K562 (cell line): ENCODE data around the gene FUT8. TPM values are rescaled to one million over a fixed set of nuclear protein-coding genes. Genes with fewer than 3 reads are reported as not detected.

Experiments
- ATAC-seq: fragments of 200-7000 bp; cut with Tn5 transposase; 3 replicates; pipeline ENCODE4 v1.9.1; 2020; ENCODE audit warnings: moderate library complexity
- BruUV-seq: library from RNA; stranded (reverse); fragments of 400-500 nt; replicated peaks from 2 replicates; lab custom pipeline; 2021; lab: Mats Ljungman, UMichigan
- CTCF ChIA-PET: fragments of 300-600 bp; formaldehyde crosslinking; extraction: SDS; loops from one replicate; lab custom pipeline; 2021; ENCODE audit warnings: low intra/inter-chr PET ratio; lab: Yijun Ruan, JAX
- POLR2A ChIA-PET: fragments of 300-600, 350-650 bp; sonication (Branson Sonifier 250); formaldehyde crosslinking; extraction: SDS; loops from one replicate; lab custom pipeline; 2021; ENCODE audit warnings: antibody characterized with exemption, inconsistent platforms; lab: Yijun Ruan, JAX
- DNase-seq, 4 experiments: peaks; one replicate each; pipeline versions ENCODE4 v3.0.0 to v3.0.0-alpha.2; 2011 to 2018; ENCODE audit warnings: low spot score in 3 of 4, mixed read lengths in 3 of 4; ENCODE audit errors: extremely low read depth in 1 of 4
- FAIRE-seq: peaks from 2 replicates; lab custom pipeline; 2011; peaks lifted over from hg19 to GRCh38; lab: Jason Lieb, UNC
- H2AFZ ChIP-seq: 2 replicates; pipeline ENCODE4 v1.6.0; 2011; ENCODE audit warnings: low read depth, low read length, control low read depth, inconsistent platforms
- H3K27ac ChIP-seq: fragments of 200-600 bp; 3 replicates; pipeline ENCODE4 v1.8.0; 2011; ENCODE audit warnings: low read depth, mild to moderate bottlenecking, control low read depth, inconsistent platforms, low read length, moderate library complexity, mixed read lengths; ENCODE audit errors: extremely low read depth
- H3K27me3 ChIP-seq, 2 experiments: fragments of 300-600 bp in 1 of 2; 2 replicates in 1 of 2; 3 replicates in 1 of 2; pipeline versions ENCODE4 v1.6.0 to v1.8.0; 2011; ENCODE audit warnings: inconsistent platforms in 2 of 2, low read length in 2 of 2, mild to moderate bottlenecking in 1 of 2, mixed read lengths in 1 of 2, moderate library complexity in 1 of 2; ENCODE audit not compliant: control insufficient read depth in 2 of 2, insufficient read depth in 2 of 2
- H3K36me3 ChIP-seq: fragments of 300-600 bp; 3 replicates; pipeline ENCODE4 v1.8.0; 2011; ENCODE audit warnings: mild to moderate bottlenecking, low read length, inconsistent platforms; ENCODE audit not compliant: control insufficient read depth, insufficient read depth
- H3K4me1 ChIP-seq, 2 experiments: fragments of 200-600 bp in 1 of 2; replicated peaks in 1 of 2; 2 replicates in 1 of 2; 3 replicates in 1 of 2; pipeline versions ENCODE4 v1.5.1 to v1.8.0; 2011; ENCODE audit warnings: inconsistent platforms in 2 of 2, low read length in 2 of 2, mild to moderate bottlenecking in 1 of 2, mixed read lengths in 1 of 2, moderate library complexity in 1 of 2; ENCODE audit not compliant: control insufficient read depth in 2 of 2, insufficient read depth in 2 of 2
- H3K4me2 ChIP-seq: 2 replicates; pipeline ENCODE4 v1.6.1; 2011; ENCODE audit warnings: low read length, control low read depth, inconsistent platforms, mixed read lengths; ENCODE audit not compliant: insufficient read depth
- H3K4me3 ChIP-seq: fragments of 200-600 bp; sonication (generic), shearing (Covaris generic); 2 replicates; pipeline ENCODE4 v1.5.1; 2016; ENCODE audit warnings: control low read depth, inconsistent platforms
- H3K79me2 ChIP-seq: fragments of 200-600 bp; 3 replicates; pipeline ENCODE4 v1.8.0; 2011; ENCODE audit warnings: low read length, inconsistent platforms; ENCODE audit not compliant: control insufficient read depth, insufficient read depth
- H3K9ac ChIP-seq, 2 experiments: 2 replicates each; pipeline versions ENCODE4 v1.6.0 to v1.6.1; 2011; ENCODE audit warnings: low read depth in 2 of 2, low read length in 2 of 2, control low read depth in 1 of 2, inconsistent platforms in 1 of 2, mild to moderate bottlenecking in 1 of 2, mixed read lengths in 1 of 2; ENCODE audit not compliant: insufficient read depth in 1 of 2
- H3K9me1 ChIP-seq: one replicate; pipeline ENCODE4 v1.6.0; 2011; ENCODE audit warnings: inconsistent platforms, mild to moderate bottlenecking, low read length, moderate library complexity; ENCODE audit not compliant: control insufficient read depth, insufficient read depth
- H3K9me3 ChIP-seq: replicated peaks from 2 replicates; pipeline ENCODE4 v1.5.1; 2011; ENCODE audit warnings: low read depth, low read length, inconsistent platforms; ENCODE audit not compliant: control insufficient read depth, insufficient read depth
- H4K20me1 ChIP-seq: replicated peaks from 2 replicates; pipeline ENCODE4 v1.6.1; 2011; ENCODE audit warnings: low read length, inconsistent platforms, mixed read lengths; ENCODE audit not compliant: control insufficient read depth, insufficient read depth
- CBFA2T2 ChIP-seq: fragments of 450-650 bp; conservative IDR thresholded peaks from 2 replicates; pipeline ENCODE4 v1.6.1; 2017; ENCODE audit warnings: mild to moderate bottlenecking
- CREB3 ChIP-seq: fragments of 450-650 bp; conservative IDR thresholded peaks from 2 replicates; pipeline ENCODE4 v1.6.1; 2016; ENCODE audit warnings: missing genetic modification characterization, low read depth, mild to moderate bottlenecking, missing compliant biosample characterization, moderate library complexity
- ETV5 ChIP-seq: sonication (generic); formaldehyde crosslinking; IDR thresholded peaks from 2 replicates; pipeline ENCODE4 v1.4.0; 2020; ENCODE audit warnings: low read depth, mild to moderate bottlenecking, missing genetic modification reagents
- GTF2F1 ChIP-seq: IDR thresholded peaks from 2 replicates; pipeline ENCODE4 v1.6.1; 2011; ENCODE audit warnings: low read depth, low read length, improper control_type of control experiment
- HCFC1 ChIP-seq: IDR thresholded peaks from 2 replicates; pipeline ENCODE4 v1.6.1; 2012; ENCODE audit warnings: low read depth, low read length, improper control_type of control experiment
- HDAC1 ChIP-seq, 2 experiments: fragments of 450-650 bp; IDR thresholded peaks; 2 replicates each; pipeline ENCODE4 v1.6.1; 2016 to 2017; ENCODE audit warnings: inconsistent platforms in 1 of 2, mild to moderate bottlenecking in 1 of 2, moderate library complexity in 1 of 2
- NFIX ChIP-seq: fragments of 250-450 bp; sonication (Bioruptor Pico); IDR thresholded peaks from 2 replicates; pipeline ENCODE4 v1.4.0; 2020; ENCODE audit warnings: low read depth, mild to moderate bottlenecking, moderate library complexity
- NR2F6 ChIP-seq: fragments of 450-650 bp; formaldehyde crosslinking; IDR thresholded peaks from 2 replicates; pipeline ENCODE4 v1.4.0; 2020; ENCODE audit warnings: mild to moderate bottlenecking
- PML ChIP-seq: IDR thresholded peaks from 2 replicates; pipeline ENCODE4 v1.6.1; 2012; ENCODE audit warnings: low read length, inconsistent platforms
- POLR2G ChIP-seq: fragments of 200-400 bp; formaldehyde crosslinking; IDR thresholded peaks from 2 replicates; pipeline ENCODE4 v1.6.1; 2017; ENCODE audit warnings: low read depth, mild to moderate bottlenecking, antibody characterized with exemption, low read length, moderate library complexity
- TEAD1 ChIP-seq, 2 experiments: fragments of 450-650 bp in 1 of 2; sonication (generic) in 1 of 2; formaldehyde crosslinking; IDR thresholded peaks; 2 replicates each; pipeline versions ENCODE4 v1.4.0 to v1.8.0; 2020 to 2022; ENCODE audit warnings: mild to moderate bottlenecking in 2 of 2, missing genetic modification reagents in 1 of 2
- TFAM ChIP-seq: fragments of 250-450 bp; sonication (Bioruptor Pico); conservative IDR thresholded peaks from 2 replicates; pipeline ENCODE4 v1.5.0; 2021; ENCODE audit warnings: mild to moderate bottlenecking, moderate library complexity
- TGIF2 ChIP-seq: sonication (generic); formaldehyde crosslinking; IDR thresholded peaks from 2 replicates; pipeline ENCODE4 v1.8.1; 2022; ENCODE audit warnings: mild to moderate bottlenecking, missing genetic modification reagents, moderate library complexity
- ZBTB12 ChIP-seq: fragments of 250-450 bp; sonication (Bioruptor Pico); IDR thresholded peaks from 2 replicates; pipeline ENCODE4 v1.4.0; 2020
- ZEB2 ChIP-seq: fragments of 450-650 bp; IDR thresholded peaks from 2 replicates; pipeline ENCODE4 v1.6.1; 2016
- ZNF41 ChIP-seq: fragments of 250-450 bp; sonication (Bioruptor Pico); conservative IDR thresholded peaks from 2 replicates; pipeline ENCODE4 v1.4.0; 2020; ENCODE audit warnings: mild to moderate bottlenecking
- WGBS: fragments of 100-300 bp; shearing (Covaris generic); methylation state at CpG from one replicate; pipeline ENCODE4 v1.1.6; 2016; ENCODE audit warnings: low coverage, mixed read lengths; ENCODE audit not compliant: insufficient coverage; ENCODE audit errors: missing lambda C conversion rate; 5-methylcytosine and 5-hydroxymethylcytosine counted together
- in situ Hi-C: fragments of 300-500 bp; cut with MboI; formaldehyde crosslinking; loops from 4 replicates; pipeline ENCODE4 v1.15.0; 2018; ENCODE audit warnings: inconsistent platforms, mixed read lengths
- intact Hi-C: fragments of 100-400 bp; cut with micrococcal nuclease; formaldehyde crosslinking; loops from 2 replicates; pipeline ENCODE4 v1.14.2; 2022
- polyA plus RNA-seq, 8 experiments: library from polyadenylated mRNA; depleted of rRNA in 4 of 8; stranded (reverse) in 5 of 8; unstranded in 3 of 8; fragments of >200 nt; fragmentation: Nextera tagmentation in 2 of 8; fragmentation: Illumina TruSeq in 1 of 8; extraction: Ambion mirVana in 2 of 8; extraction: Trizol in 1 of 8; gene quantifications; 2 replicates each; pipeline versions ENCODE4 v1.2.1 to v1.2.3, GENCODE V29; 2011 to 2014; ENCODE audit warnings: inconsistent platforms in 1 of 8, missing spikeins in 1 of 8
- total RNA-seq, 7 experiments: library from RNA; depleted of rRNA in 6 of 7; stranded (reverse); fragments of >200 nt in 6 of 7; fragmentation: Illumina TruSeq in 2 of 7; extraction: Trizol in 2 of 7; gene quantifications; 2 replicates each; pipeline versions ENCODE4 v1.2.1 to v1.2.3, GENCODE V29; 2011 to 2021; ENCODE audit warnings: low replicate concordance in 1 of 7
- TF ChIP-seq, protein P1 (sequence below): fragments of 250-450 bp; sonication (Bioruptor Pico); IDR thresholded peaks from 2 replicates; pipeline ENCODE4 v1.9.0; 2021; ENCODE audit warnings: mild to moderate bottlenecking, inconsistent platforms

The FUT8 gene
- total and polyA plus RNA-seq, 9 of the 15 experiments (the other 6 are each of a cell fraction or from before 2014, with no cell fraction given), result 4.1 to 15.2 (median 7.8) TPM

- no peaks in the 10 kb centered on the region for H3K36me3 ChIP-seq
- H2AFZ ChIP-seq, result no peak overlapping the region
- CTCF ChIA-PET, result no interaction called here
- H4K20me1 ChIP-seq, result no peaks in the 10 kb centered on the region
- no peaks in the 10 kb centered on the region for H3K27me3 ChIP-seq
- no peak overlapping the region for H3K4me2 ChIP-seq
- H3K9ac ChIP-seq, result no peak overlapping the region
- 90% methylated on average over 1 of the region's 1 CpG for WGBS
- no peak for ATAC-seq
- H3K9me1 ChIP-seq, result no peaks in the 10 kb centered on the region
- no peak overlapping the region for H3K27ac ChIP-seq
- H3K79me2 ChIP-seq, result no peaks in the 10 kb centered on the region
- H3K4me3 ChIP-seq, result no peak overlapping the region
- BruUV-seq, result no TSS peak
- POLR2A ChIA-PET, result no interaction called here
- no peak for FAIRE-seq
- 0 out of 2 replicates have a peak, but pooled peaks cover 4% of the 10 kb centered on the region for H3K9me3 ChIP-seq
- in situ Hi-C loops, result no loop called here
- H3K4me1 ChIP-seq, result no peaks in the 10 kb centered on the region
- DNase-seq, result no peak
- TF ChIP-seq NFIX (CRISPR knock-in tag) (no peak), TFAM (CRISPR knock-in tag) (no peak), CREB3 (tag) (no peak), PML (no peak), HDAC1 (IDR thresholded peaks at IDR 0.05) (no peak), CBFA2T2 (no peak), GTF2F1 (no peak), NR2F6 (CRISPR knock-in tag) (no peak), TEAD1 (CRISPR knock-in tag; IDR thresholded peaks at IDR 0.05) (no peak), ZEB2 (no peak), ZBTB12 (CRISPR knock-in tag) (no peak), TGIF2 (no peak), ZNF41 (no peak), HCFC1 (no peak), ETV5 (CRISPR knock-in tag) (no peak), POLR2G (no peak)
- TF ChIP-seq, protein P1, sequence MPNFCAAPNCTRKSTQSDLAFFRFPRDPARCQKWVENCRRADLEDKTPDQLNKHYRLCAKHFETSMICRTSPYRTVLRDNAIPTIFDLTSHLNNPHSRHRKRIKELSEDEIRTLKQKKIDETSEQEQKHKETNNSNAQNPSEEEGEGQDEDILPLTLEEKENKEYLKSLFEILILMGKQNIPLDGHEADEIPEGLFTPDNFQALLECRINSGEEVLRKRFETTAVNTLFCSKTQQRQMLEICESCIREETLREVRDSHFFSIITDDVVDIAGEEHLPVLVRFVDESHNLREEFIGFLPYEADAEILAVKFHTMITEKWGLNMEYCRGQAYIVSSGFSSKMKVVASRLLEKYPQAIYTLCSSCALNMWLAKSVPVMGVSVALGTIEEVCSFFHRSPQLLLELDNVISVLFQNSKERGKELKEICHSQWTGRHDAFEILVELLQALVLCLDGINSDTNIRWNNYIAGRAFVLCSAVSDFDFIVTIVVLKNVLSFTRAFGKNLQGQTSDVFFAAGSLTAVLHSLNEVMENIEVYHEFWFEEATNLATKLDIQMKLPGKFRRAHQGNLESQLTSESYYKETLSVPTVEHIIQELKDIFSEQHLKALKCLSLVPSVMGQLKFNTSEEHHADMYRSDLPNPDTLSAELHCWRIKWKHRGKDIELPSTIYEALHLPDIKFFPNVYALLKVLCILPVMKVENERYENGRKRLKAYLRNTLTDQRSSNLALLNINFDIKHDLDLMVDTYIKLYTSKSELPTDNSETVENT (CRISPR knock-in tag), result no peak
- TF ChIP-seq, all 486 proteins: peak for 0
- intact Hi-C loops, result no loop called here
These were observed 82.7 kb downstream of the FUT8 start for GRCh38 chr14:65495196-65495595.
